ENCODE results near the gene UTRN.

The UTRN gene

GRCh38 chr6:144284783-144285547, at the start of gene UTRN:
UTRN (plus strand) TSS chr6:144285335; CDS start chr6:144291829, 6,494 bp downstream.
- DNase-seq (ENCODE audit: low read depth), result peak; percentile 89

GRCh38 chr6:144244688-144245087, 40.4 kb upstream of the UTRN start:
- DNase-seq (ENCODE audit: low read depth), result no peak

- DNase-seq (ENCODE audit: low read depth), result no peak
These were observed 38.1 kb upstream of the UTRN start for GRCh38 chr6:144246988-144247387.

GRCh38 chr6:144248003-144248402, 37.1 kb upstream of the UTRN start:
- DNase-seq (ENCODE audit: low read depth), result no peak

- peak; percentile 87 for DNase-seq (ENCODE audit: low read depth)
These were observed 36.4 kb upstream of the UTRN start for GRCh38 chr6:144248476-144249301.

- DNase-seq (ENCODE audit: low read depth), result no peak
These were observed 34.9 kb upstream of the UTRN start for GRCh38 chr6:144250276-144250675.

GRCh38 chr6:144252259-144252658, 32.9 kb upstream of the UTRN start:
- DNase-seq (ENCODE audit: low read depth), result no peak

- DNase-seq (ENCODE audit: low read depth), result no peak
These were observed 25.1 kb upstream of the UTRN start for GRCh38 chr6:144259986-144260385.

- DNase-seq (ENCODE audit: low read depth), result no peak
These were observed 22.4 kb upstream of the UTRN start for GRCh38 chr6:144262470-144263369.

- peak; percentile 68 for DNase-seq (ENCODE audit: low read depth)
These were observed 21.3 kb upstream of the UTRN start for GRCh38 chr6:144263786-144264185.

GRCh38 chr6:144264270-144265060, 20.7 kb upstream of the UTRN start:
- DNase-seq (ENCODE audit: low read depth), result peak; percentile 95

- DNase-seq (ENCODE audit: low read depth), result peak; percentile 59
These were observed 20.1 kb upstream of the UTRN start for GRCh38 chr6:144265061-144265357.

GRCh38 chr6:144265390-144265789, 19.7 kb upstream of the UTRN start:
- peak; percentile 89 for DNase-seq (ENCODE audit: low read depth)

- DNase-seq (ENCODE audit: low read depth), result peak; percentile 94
These were observed 19.0 kb upstream of the UTRN start for GRCh38 chr6:144266091-144266649.

- DNase-seq (ENCODE audit: low read depth), result peak; percentile 12
These were observed 16.3 kb upstream of the UTRN start for GRCh38 chr6:144268794-144269349.

GRCh38 chr6:144277174-144277573, 8.0 kb upstream of the UTRN start:
- no peak for DNase-seq (ENCODE audit: low read depth)

GRCh38 chr6:144277605-144278227, 7.4 kb upstream of the UTRN start:
- no peak for DNase-seq (ENCODE audit: low read depth)

- DNase-seq (ENCODE audit: low read depth), result no peak
These were observed 6.3 kb upstream of the UTRN start for GRCh38 chr6:144278659-144279314.

- DNase-seq (ENCODE audit: low read depth), result no peak
These were observed 5.5 kb upstream of the UTRN start for GRCh38 chr6:144279484-144280150.
